Measurements from ENCODE around the gene PCDHGA4. TPM values are rescaled to one million over a fixed set of nuclear protein-coding genes. Genes with fewer than 3 reads are reported as not detected.

The PCDHGA4 gene
- total and polyA plus RNA-seq, 2 of the 13 experiments (the other 11 are each of a cell fraction or from before 2014, with no cell fraction given): 0.49 to 0.58 TPM

DNA sequence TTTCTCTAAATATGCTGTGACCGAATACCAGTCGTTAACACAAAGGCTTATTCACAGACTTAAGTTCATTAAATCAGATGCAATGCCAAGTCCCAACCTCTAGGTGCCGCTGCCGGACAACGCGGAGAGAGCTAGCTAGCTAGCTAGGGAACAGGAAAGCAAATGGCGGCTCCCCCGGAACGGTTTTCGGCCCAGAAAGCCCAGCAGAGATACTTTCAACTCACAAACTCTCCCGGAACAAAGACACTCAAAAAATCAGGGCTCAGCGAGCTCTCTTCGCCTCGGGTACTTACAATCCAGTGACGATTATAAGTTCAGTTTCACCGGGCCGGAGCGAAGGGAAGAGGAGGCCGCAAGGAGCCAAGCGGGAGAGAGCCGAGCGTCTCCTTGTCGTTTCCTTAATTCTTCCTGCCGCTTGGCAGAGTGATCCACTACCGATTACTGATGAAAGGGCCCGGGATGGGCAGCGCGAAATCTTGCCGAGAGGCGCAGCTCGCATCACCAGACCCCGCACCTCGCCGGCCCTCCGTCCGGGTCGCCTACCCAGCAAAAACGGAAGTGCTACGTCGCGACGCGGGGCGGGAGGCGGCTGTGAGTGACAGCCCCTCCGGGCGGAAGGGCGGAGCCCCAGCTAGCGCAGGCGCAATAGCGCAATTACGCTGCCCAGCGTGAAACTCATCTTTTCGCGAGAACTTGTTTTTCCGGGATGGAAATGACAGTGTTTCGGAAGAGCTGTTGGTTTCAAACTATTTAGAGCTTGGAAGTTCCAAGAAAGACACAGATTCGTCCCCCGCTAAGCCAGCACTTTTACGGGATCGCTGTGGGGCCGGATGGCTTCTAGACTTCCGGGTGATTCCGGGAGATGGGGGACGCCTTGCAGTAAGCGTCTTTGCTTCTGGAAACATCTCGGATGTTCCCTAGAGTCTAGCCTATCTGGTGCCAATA is 34.3 kb upstream of the PCDHGA4 start, which contains the start of gene TAF7 (continued):
- TF ChIP-seq SMAD1 (CRISPR knock-in tag; IDR thresholded peaks at IDR 0.05; ENCODE audit: borderline replicate concordance, low read depth) (peak; percentile 35; the same call in 1 of the 2 replicates), HNF1B (CRISPR knock-in tag; IDR thresholded peaks at IDR 0.05) (peak; percentile 73), PITX1 (CRISPR knock-in tag; IDR thresholded peaks at IDR 0.05) (0 out of 2 replicates have a peak, but pooled peaks have one; percentile 58), SRF (IDR thresholded peaks at IDR 0.05; ENCODE audit: low read depth, low read length) (no peak), HOXA3 (CRISPR knock-in tag; IDR thresholded peaks at IDR 0.05) (peak; percentile 30; the same call in 1 of the 2 replicates), ZMAT5 (CRISPR knock-in tag; IDR thresholded peaks at IDR 0.05; ENCODE audit: borderline replicate concordance, low read depth) (no peak), TERF1 (CRISPR knock-in tag; IDR thresholded peaks at IDR 0.05) (no peak), SRSF4 (IDR thresholded peaks at IDR 0.05; ENCODE audit: low read depth, low read length, poor library complexity, severe bottlenecking) (no peak)
- TF ChIP-seq, protein P1, sequence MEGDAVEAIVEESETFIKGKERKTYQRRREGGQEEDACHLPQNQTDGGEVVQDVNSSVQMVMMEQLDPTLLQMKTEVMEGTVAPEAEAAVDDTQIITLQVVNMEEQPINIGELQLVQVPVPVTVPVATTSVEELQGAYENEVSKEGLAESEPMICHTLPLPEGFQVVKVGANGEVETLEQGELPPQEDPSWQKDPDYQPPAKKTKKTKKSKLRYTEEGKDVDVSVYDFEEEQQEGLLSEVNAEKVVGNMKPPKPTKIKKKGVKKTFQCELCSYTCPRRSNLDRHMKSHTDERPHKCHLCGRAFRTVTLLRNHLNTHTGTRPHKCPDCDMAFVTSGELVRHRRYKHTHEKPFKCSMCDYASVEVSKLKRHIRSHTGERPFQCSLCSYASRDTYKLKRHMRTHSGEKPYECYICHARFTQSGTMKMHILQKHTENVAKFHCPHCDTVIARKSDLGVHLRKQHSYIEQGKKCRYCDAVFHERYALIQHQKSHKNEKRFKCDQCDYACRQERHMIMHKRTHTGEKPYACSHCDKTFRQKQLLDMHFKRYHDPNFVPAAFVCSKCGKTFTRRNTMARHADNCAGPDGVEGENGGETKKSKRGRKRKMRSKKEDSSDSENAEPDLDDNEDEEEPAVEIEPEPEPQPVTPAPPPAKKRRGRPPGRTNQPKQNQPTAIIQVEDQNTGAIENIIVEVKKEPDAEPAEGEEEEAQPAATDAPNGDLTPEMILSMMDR (CRISPR knock-in tag; IDR thresholded peaks at IDR 0.05): peak; percentile 80
- TF ChIP-seq, protein P2, sequence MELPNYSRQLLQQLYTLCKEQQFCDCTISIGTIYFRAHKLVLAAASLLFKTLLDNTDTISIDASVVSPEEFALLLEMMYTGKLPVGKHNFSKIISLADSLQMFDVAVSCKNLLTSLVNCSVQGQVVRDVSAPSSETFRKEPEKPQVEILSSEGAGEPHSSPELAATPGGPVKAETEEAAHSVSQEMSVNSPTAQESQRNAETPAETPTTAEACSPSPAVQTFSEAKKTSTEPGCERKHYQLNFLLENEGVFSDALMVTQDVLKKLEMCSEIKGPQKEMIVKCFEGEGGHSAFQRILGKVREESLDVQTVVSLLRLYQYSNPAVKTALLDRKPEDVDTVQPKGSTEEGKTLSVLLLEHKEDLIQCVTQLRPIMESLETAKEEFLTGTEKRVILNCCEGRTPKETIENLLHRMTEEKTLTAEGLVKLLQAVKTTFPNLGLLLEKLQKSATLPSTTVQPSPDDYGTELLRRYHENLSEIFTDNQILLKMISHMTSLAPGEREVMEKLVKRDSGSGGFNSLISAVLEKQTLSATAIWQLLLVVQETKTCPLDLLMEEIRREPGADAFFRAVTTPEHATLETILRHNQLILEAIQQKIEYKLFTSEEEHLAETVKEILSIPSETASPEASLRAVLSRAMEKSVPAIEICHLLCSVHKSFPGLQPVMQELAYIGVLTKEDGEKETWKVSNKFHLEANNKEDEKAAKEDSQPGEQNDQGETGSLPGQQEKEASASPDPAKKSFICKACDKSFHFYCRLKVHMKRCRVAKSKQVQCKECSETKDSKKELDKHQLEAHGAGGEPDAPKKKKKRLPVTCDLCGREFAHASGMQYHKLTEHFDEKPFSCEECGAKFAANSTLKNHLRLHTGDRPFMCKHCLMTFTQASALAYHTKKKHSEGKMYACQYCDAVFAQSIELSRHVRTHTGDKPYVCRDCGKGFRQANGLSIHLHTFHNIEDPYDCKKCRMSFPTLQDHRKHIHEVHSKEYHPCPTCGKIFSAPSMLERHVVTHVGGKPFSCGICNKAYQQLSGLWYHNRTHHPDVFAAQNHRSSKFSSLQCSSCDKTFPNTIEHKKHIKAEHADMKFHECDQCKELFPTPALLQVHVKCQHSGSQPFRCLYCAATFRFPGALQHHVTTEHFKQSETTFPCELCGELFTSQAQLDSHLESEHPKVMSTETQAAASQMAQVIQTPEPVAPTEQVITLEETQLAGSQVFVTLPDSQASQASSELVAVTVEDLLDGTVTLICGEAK (IDR thresholded peaks at IDR 0.05): no peak; the same call in 1 of the 2 replicates
- TF ChIP-seq, protein P2 (CRISPR knock-in tag; IDR thresholded peaks at IDR 0.05): peak; percentile 79

All from HepG2 (cell line).